Immature natural killer cell (primary cell): ENCODE results near the gene ACCS. TPM values are rescaled to one million over a fixed set of nuclear protein-coding genes. Genes with fewer than 3 reads are reported as not detected.

Experiments used
- DNase-seq, 3 donors: peaks; one replicate each; pipeline ENCODE4 v3.0.0; 2022; ENCODE audit warnings: mixed read lengths in 1 of 3
- H3K27ac Mint-ChIP-seq, 6 donors: one replicate each; pipeline ENCODE4 v1.8.0; 2020; ENCODE audit warnings: mixed read lengths in 6 of 6, mild to moderate bottlenecking in 5 of 6, inconsistent platforms in 4 of 6, moderate library complexity in 3 of 6
- H3K27me3 Mint-ChIP-seq, 3 donors: one replicate each; pipeline ENCODE4 v1.8.0; 2020 to 2021; ENCODE audit warnings: low read depth in 3 of 3, mild to moderate bottlenecking in 3 of 3, mixed read lengths in 3 of 3, moderate library complexity in 3 of 3, inconsistent platforms in 1 of 3
- H3K36me3 Mint-ChIP-seq, 3 donors: one replicate each; pipeline ENCODE4 v1.8.0; 2020; ENCODE audit warnings: mixed read lengths in 3 of 3, inconsistent platforms in 2 of 3, mild to moderate bottlenecking in 2 of 3
- H3K4me1 Mint-ChIP-seq, 2 donors: one replicate each; pipeline ENCODE4 v1.8.0; 2020; ENCODE audit warnings: inconsistent platforms in 2 of 2, mild to moderate bottlenecking in 2 of 2, mixed read lengths in 2 of 2, moderate library complexity in 1 of 2
- H3K4me3 Mint-ChIP-seq, 5 donors: one replicate each; pipeline ENCODE4 v1.8.0; 2020; ENCODE audit warnings: mild to moderate bottlenecking in 5 of 5, mixed read lengths in 5 of 5, inconsistent platforms in 3 of 5, moderate library complexity in 3 of 5
- H3K9me3 Mint-ChIP-seq, 6 donors: one replicate each; pipeline ENCODE4 v1.8.0; 2020; ENCODE audit warnings: mild to moderate bottlenecking in 6 of 6, mixed read lengths in 6 of 6, inconsistent platforms in 4 of 6, moderate library complexity in 3 of 6
- polyA plus RNA-seq, 3 donors: library from polyadenylated mRNA; unstranded; fragments of 300-500 nt; fragmentation: Illumina TruSeq; gene quantifications; one replicate each; pipeline ENCODE4 v1.2.3, GENCODE V29; 2021

The ACCS gene
- polyA plus RNA-seq, 3 donors from 2014 or later, result 1.8 to 4.8 (median 3.8) TPM

DNA sequence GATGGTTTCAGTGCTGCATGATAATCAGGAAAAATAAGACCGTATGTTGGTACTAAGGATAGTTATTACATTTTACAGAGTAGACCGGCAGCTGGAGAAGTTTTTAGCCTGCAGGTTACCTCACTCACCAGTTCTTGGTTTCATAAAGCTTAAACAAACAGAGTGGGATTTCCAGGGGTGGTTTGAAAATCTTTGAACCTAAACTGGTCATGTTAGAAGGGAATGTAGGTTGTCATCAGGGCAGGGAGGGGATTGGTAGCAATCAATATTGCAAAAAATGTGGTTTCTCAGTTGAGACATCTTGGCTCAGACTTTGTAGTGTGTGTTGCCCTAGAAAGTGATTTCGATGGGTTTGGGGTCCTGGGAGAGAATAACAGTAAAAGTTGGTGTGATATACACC, 46.9 kb downstream of the ACCS start:
- Mint-ChIP-seq H3K27ac (no peak overlapping the region), H3K27me3 (peaks cover 0 to 2% (median 0%) of the 10 kb centered on the region in 3 donors), H3K36me3 (peaks cover 19 to 46% (median 28%) of the 10 kb centered on the region in 3 donors), H3K4me1 (peaks cover 5 to 11% of the 10 kb centered on the region in 2 donors), H3K9me3 (no peaks in the 10 kb centered on the region), H3K4me3 (no peak overlapping the region)
- no peak for DNase-seq

DNA sequence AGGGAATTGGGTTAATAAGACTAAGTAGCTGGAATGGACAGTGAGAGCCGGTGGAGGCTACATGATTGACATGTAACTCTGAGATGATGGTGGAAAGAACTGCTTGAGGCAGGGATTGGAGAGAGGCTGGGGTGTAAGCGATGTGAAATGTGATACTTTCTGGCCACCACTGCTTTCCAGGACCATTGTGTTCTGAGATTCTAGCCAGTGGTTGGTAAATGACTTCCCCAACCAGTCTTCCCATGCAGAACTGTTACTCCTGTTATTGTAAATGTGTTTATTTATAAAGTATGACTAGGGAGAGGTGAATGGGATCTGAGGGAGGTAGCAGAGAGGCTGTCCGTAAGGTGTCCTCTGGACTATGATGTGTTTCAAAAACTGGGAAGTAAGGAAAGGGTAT, 47.5 kb downstream of the ACCS start:
- Mint-ChIP-seq H3K4me1 (peaks cover 5 to 11% of the 10 kb centered on the region in 2 donors), H3K27ac (peak overlapping the region in 1 of 6 donors; percentile 9), H3K9me3 (no peaks in the 10 kb centered on the region), H3K36me3 (peaks cover 21 to 46% (median 24%) of the 10 kb centered on the region in 3 donors), H3K4me3 (no peak overlapping the region), H3K27me3 (peaks cover 0 to 2% (median 0%) of the 10 kb centered on the region in 3 donors)
- DNase-seq, result no peak

DNA sequence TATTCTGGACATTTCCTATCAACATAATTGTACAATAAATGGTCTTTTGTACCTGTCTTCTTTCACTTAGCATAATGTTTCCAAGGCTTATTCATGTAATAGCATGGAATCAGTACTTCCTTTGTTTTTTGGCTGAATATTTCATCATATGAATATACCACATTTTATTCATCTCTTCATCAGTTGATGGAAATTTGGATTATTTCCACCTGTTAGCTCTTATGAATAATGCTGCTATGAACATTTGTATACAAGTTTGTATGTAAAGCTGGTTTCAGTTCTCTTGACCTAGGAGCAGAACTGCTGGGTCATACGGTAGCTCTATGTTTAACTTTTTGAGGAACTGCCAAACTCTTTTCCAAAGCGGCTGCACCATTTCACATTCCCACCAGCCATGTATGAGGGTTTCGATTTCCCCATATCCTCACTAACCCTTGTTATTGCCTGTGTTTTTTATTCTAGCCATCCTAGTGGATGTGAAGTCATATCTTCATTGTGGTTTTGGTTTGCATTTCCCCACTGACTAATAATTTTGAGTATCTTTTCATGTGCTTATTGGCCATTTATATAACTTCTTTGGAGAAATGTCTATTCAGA, 50.3 kb downstream of the ACCS start:
- peak overlapping the region in 1 of 6 donors; percentile 5 for H3K27ac Mint-ChIP-seq
- H3K4me3 Mint-ChIP-seq, result no peak overlapping the region
- H3K4me1 Mint-ChIP-seq, result no peaks in the 10 kb centered on the region
- no peaks in the 10 kb centered on the region for H3K9me3 Mint-ChIP-seq
- no peaks in the 10 kb centered on the region for H3K27me3 Mint-ChIP-seq
- peaks cover 21 to 59% (median 32%) of the 10 kb centered on the region in 3 donors for H3K36me3 Mint-ChIP-seq
- DNase-seq, result no peak

DNA sequence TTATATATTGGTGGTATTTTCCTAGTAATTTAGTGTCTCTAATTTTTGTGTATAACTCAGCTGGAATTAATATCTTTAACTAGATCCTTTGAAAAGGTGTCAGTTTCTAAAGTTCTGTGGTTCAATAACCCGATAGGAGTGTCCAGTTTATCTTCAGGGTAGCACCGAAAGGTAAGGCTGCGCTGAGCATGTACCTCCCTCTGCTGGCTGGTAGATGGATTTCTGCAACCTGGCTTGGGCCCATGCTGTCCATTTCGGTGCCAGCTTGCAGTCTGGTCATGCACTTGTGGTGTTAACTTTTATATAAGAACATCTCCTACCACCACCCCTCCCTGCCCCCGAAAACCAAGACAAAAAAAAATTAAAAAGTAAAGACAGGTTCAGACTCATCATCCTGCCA, 54.1 kb downstream of the ACCS start:
- H3K4me3 Mint-ChIP-seq, result no peak overlapping the region
- no peak overlapping the region for H3K27ac Mint-ChIP-seq
- no peaks in the 10 kb centered on the region for H3K9me3 Mint-ChIP-seq
- no peaks in the 10 kb centered on the region for H3K27me3 Mint-ChIP-seq
- no peaks in the 10 kb centered on the region for H3K4me1 Mint-ChIP-seq
- peaks cover 23 to 45% (median 27%) of the 10 kb centered on the region in 3 donors for H3K36me3 Mint-ChIP-seq
- DNase-seq, result no peak

DNA sequence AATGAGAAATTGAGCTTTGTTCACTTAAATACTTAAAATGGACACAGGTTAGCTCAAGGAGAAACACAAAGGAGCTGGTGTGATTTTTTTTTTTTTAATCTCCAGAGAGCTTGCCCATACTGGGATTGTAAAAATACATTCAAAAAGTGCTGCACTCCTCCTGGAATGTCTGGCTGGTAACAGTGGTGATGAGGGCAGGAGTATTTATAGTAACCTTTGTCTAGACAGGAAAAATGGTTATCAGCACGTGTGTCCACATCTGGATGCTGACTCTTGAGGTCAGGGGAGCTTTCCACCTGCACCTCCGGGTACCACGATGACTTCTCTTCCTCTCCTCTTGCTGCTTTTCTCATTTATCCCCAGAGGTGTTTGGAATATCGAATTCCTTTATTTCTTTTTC, 59.5 kb downstream of the ACCS start:
- Mint-ChIP-seq H3K4me3 (no peak overlapping the region), H3K4me1 (no peaks in the 10 kb centered on the region), H3K27ac (no peak overlapping the region), H3K9me3 (no peaks in the 10 kb centered on the region), H3K36me3 (peaks cover 32 to 65% (median 44%) of the 10 kb centered on the region in 3 donors), H3K27me3 (peaks cover 0 to 1% (median 0%) of the 10 kb centered on the region in 3 donors)
- DNase-seq, result no peak

DNA sequence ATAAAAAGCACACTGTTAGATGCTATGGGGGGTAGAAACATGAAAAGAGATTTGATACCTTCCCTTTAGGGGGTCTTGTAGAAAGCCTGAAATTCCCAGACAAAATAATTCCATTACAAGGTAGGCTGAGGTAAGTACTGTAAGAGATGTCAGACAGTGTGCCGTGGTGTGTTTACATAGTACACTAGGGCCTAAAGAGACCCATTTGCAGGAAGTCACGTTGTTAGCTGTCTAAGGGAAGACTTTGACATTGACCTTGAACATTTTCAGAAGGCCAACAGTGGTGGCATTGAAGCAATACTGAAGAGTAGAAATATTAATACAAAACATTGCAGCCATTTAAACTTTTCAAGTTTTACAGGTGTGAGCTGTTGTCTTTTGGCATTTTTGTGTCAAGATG, 60.2 kb downstream of the ACCS start:
- Mint-ChIP-seq H3K9me3 (no peaks in the 10 kb centered on the region), H3K4me1 (no peaks in the 10 kb centered on the region), H3K4me3 (no peak overlapping the region), H3K27ac (no peak overlapping the region), H3K36me3 (peaks cover 32 to 63% (median 44%) of the 10 kb centered on the region in 3 donors), H3K27me3 (peaks cover 0 to 2% (median 1%) of the 10 kb centered on the region in 3 donors)
- DNase-seq, result no peak

DNA sequence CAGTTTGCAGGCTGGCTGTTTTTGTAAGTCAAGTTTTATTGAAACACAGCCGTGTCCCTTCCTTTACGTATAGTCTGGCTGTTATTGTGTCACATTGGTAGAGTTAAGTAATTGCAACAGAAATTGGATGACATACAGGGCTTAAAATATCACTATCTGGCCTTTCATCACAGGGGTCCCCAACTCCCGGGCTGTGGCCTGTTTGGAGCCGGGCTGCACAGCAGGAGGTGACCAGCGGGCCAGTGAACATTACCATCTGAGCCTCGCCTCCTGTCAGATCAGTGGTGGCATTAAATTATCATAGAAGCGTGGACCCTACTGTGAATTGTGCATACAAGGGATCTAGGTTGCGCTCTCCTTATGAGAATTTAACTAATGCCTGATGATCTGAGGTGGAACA, 61.1 kb downstream of the ACCS start:
- DNase-seq, result no peak
- Mint-ChIP-seq H3K4me1 (no peaks in the 10 kb centered on the region), H3K27me3 (peaks cover 0 to 2% (median 1%) of the 10 kb centered on the region in 3 donors), H3K27ac (no peak overlapping the region), H3K9me3 (no peaks in the 10 kb centered on the region), H3K4me3 (no peak overlapping the region), H3K36me3 (peaks cover 34 to 59% (median 44%) of the 10 kb centered on the region in 3 donors)

DNA sequence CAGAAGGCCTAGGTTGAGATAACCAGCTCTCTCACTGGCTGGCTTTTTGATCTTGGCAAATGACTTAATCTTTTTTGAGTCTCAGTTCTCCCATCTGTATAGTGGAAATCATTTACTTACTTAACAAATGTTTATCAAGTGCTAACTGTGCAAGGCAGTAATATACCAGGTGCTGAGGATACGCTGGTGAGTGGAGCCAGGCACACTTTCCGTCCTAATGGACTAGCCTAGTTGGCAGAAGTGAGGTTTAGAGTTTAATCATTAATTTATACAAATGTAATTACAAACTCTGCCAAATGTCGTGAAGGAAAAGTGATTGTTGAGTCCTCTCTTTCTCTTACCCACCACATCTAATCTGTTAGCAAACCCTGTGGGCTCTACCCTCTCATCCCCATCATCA, 62.7 kb downstream of the ACCS start:
- Mint-ChIP-seq H3K4me3 (no peak overlapping the region), H3K27me3 (peaks cover 0 to 2% (median 1%) of the 10 kb centered on the region in 3 donors), H3K27ac (no peak overlapping the region), H3K36me3 (peaks cover 34 to 62% (median 37%) of the 10 kb centered on the region in 3 donors), H3K9me3 (no peaks in the 10 kb centered on the region), H3K4me1 (no peaks in the 10 kb centered on the region)
- no peak for DNase-seq

DNA sequence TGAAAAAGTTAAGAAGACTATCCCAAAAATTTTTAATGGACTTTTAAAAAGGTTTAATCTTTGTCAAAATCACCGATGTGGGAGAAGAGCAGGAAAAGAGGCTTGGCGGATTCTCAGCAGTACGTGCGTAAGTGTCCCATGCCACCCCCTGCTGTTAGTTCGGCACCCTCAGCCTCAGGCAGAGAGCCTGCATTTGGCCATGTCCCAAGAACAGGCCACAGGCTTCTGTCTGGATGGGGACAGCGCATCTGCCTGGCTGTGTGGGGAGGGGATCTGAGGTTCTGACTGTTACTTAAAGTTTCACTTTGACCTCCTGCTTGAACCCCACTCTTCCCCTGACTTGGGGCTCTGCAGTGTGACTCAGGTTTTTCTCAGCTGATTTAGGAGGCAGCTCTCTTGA, 64.7 kb downstream of the ACCS start:
- Mint-ChIP-seq H3K27me3 (peaks cover 0 to 2% (median 1%) of the 10 kb centered on the region in 3 donors), H3K27ac (no peak overlapping the region), H3K4me1 (no peaks in the 10 kb centered on the region), H3K9me3 (no peaks in the 10 kb centered on the region), H3K4me3 (no peak overlapping the region), H3K36me3 (peaks cover 24 to 58% (median 38%) of the 10 kb centered on the region in 3 donors)
- no peak for DNase-seq

DNA sequence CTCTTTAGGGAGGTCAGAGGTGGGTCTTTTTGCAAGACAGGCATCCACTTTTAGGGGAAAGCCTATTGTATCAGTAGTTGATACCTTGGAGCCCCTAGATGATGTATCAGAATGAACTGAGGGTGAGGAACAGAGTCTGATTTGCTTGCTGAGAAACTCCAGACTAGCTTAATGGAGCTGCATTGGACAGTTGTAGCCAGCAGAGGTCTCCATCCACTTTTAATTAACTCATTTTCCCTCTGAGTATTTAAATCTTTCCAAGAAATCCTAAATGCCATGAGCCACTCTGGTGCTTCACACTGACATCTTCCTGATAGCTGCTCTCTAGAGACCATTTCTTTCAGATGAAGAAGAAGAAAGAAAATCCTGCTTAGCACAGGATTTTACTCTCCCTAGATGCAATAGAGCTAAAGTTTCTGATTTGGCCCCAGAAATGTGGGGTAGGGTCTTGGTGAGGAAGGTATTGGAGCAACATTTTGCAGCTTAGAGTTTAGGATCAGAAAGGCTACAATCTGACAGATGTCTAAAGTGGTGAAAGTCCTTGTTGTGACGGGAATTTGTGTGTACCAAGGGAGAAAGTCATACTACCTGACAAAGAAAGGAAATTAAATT, 67.4 kb downstream of the ACCS start:
- Mint-ChIP-seq H3K4me3 (no peak overlapping the region), H3K27ac (no peak overlapping the region), H3K9me3 (no peaks in the 10 kb centered on the region), H3K36me3 (peaks cover 14 to 38% (median 24%) of the 10 kb centered on the region in 3 donors), H3K4me1 (no peaks in the 10 kb centered on the region), H3K27me3 (peaks cover 0 to 2% (median 0%) of the 10 kb centered on the region in 3 donors)
- DNase-seq, result no peak

Other genes with a start within 250 kb of the ACCS start
- gene ALKBH3, start 185.4 kb upstream of the ACCS start, polyA plus RNA-seq, result 10 to 100 TPM; 40.0 to 89.3 (median 49.5) TPM
- not detected for gene C11orf96, start 123.6 kb upstream of the ACCS start, polyA plus RNA-seq
- gene ACCSL, start 18.3 kb upstream of the ACCS start, polyA plus RNA-seq, result not detected
- gene EXT2, start 29.4 kb downstream of the ACCS start, polyA plus RNA-seq, result 10 to 100 TPM; 58.8 to 95.5 (median 59.5) TPM
- not detected for gene ALX4, start 243.9 kb downstream of the ACCS start, polyA plus RNA-seq